Adrenal gland (tissue), 5 donors: ENCODE measurements around the gene THADA.

Experiments
- POLR2A ChIP-seq, 2 donors: fragments of 450-650 bp; IDR thresholded peaks; one replicate each; pipeline ENCODE4 v1.6.1; 2017; ENCODE audit warnings: antibody characterized with exemption in 2 of 2, mild to moderate bottlenecking in 2 of 2, moderate library complexity in 1 of 2
- TF ChIP-seq, protein P1 (sequence below), 6 experiments: fragments of 450-650 bp in 4 of 6; fragments of 200-600 bp in 2 of 6; sonication (generic) in 1 of 6; IDR thresholded peaks; 1 replicate in 5 of 6; 2 replicates in 1 of 6; pipeline versions ENCODE4 v1.5.1 to v1.8.0; 2016 to 2021; ENCODE audit warnings: antibody characterized with exemption in 6 of 6, mild to moderate bottlenecking in 2 of 6, moderate library complexity in 1 of 6
- donor health status: DM: no; HTN: no; CAD: no.

DNA sequence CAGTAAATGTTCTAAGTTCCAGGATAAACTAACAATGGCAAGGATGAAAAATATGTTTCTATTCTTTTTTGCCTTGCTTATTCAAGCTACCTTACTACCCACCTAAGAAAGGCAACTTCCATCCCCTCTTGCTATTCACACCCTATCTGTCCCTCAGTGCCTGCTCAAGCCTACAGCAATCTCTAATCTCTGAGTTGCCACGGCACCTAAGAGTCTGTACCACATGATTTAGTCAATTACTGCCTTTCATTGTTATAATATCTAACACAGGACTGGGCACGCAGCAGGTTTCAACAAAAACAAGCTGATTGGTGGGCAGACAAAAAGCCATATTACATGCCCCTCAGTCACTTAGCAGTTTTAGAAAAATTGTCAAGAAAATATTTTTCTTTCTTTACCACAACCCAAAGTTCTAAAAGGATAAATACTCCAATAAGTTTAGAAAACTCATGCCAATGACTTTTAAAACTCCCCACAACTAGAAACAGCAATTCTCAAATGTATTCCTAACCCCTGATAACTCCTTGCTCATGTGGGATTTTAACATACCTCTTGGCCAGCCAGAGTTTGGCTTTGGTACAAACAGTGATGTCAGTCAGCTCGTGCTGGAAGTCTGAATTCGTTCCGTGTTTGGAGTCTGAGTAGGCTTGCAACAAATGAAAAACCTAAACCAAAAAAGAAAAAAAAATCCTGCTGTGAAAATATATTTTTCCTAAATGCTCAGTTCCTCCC, 252.1 kb downstream of the THADA start:
- no peak for TF ChIP-seq POLR2A (IDR thresholded peaks at IDR 0.05)
- TF ChIP-seq, protein P1, sequence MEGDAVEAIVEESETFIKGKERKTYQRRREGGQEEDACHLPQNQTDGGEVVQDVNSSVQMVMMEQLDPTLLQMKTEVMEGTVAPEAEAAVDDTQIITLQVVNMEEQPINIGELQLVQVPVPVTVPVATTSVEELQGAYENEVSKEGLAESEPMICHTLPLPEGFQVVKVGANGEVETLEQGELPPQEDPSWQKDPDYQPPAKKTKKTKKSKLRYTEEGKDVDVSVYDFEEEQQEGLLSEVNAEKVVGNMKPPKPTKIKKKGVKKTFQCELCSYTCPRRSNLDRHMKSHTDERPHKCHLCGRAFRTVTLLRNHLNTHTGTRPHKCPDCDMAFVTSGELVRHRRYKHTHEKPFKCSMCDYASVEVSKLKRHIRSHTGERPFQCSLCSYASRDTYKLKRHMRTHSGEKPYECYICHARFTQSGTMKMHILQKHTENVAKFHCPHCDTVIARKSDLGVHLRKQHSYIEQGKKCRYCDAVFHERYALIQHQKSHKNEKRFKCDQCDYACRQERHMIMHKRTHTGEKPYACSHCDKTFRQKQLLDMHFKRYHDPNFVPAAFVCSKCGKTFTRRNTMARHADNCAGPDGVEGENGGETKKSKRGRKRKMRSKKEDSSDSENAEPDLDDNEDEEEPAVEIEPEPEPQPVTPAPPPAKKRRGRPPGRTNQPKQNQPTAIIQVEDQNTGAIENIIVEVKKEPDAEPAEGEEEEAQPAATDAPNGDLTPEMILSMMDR (IDR thresholded peaks at IDR 0.05) = no peak
